ENCODE results near the gene UGGT1. TPM values are rescaled to one million over a fixed set of nuclear protein-coding genes. Genes with fewer than 3 reads are reported as not detected.
"Not testable (repeated sequence)": the region's sequence is repeated elsewhere in the genome, so short reads cannot be mapped to it uniquely, and the experiment has no call there.

Gene UGGT1
- total and polyA plus RNA-seq, 2 donors (not counting 3 experiments of a cell fraction or from before 2014, with no cell fraction given) = 27.6 to 83.2 TPM

DNA sequence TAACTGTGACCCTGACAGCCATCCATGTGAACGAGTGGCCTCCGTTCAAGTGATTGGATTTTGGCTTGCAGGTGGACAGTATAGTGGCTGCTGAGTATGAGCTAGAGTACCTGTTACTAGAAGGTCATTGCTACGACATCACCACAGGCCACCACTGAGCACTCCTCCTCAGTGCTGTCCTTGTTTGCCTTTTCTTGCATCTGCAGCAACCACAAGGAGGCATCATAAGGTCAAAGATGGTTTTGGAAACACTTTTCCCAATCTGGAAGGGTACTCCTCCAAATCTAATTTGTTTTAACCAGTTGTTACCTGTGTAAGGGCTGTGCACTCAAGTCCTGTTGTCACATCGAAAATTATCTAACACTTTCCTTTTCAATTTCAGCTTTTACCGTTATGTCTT lies 81.2 kb downstream of the UGGT1 start:
- no peak for TF ChIP-seq POLR2A (IDR thresholded peaks at IDR 0.05; ENCODE audit: low read depth, low read length)
- no peak for TF ChIP-seq POLR2AphosphoS5 (IDR thresholded peaks at IDR 0.05; ENCODE audit: insufficient read depth, low read depth, low read length)
- TF ChIP-seq, protein P1, sequence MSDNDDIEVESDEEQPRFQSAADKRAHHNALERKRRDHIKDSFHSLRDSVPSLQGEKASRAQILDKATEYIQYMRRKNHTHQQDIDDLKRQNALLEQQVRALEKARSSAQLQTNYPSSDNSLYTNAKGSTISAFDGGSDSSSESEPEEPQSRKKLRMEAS (IDR thresholded peaks at IDR 0.05; ENCODE audit: insufficient read depth, insufficient read length) = no peak
- no peak for TF ChIP-seq JUN (IDR thresholded peaks at IDR 0.05; ENCODE audit: borderline replicate concordance, insufficient read depth, insufficient read length, low read depth)
- TF ChIP-seq FOS (IDR thresholded peaks at IDR 0.05; ENCODE audit: borderline replicate concordance, insufficient read depth, low read length) = no peak
- no peak for TF ChIP-seq EZH2 (IDR thresholded peaks at IDR 0.05; ENCODE audit: borderline replicate concordance, low read depth, low read length, severe bottlenecking)
- TF ChIP-seq, protein P2, sequence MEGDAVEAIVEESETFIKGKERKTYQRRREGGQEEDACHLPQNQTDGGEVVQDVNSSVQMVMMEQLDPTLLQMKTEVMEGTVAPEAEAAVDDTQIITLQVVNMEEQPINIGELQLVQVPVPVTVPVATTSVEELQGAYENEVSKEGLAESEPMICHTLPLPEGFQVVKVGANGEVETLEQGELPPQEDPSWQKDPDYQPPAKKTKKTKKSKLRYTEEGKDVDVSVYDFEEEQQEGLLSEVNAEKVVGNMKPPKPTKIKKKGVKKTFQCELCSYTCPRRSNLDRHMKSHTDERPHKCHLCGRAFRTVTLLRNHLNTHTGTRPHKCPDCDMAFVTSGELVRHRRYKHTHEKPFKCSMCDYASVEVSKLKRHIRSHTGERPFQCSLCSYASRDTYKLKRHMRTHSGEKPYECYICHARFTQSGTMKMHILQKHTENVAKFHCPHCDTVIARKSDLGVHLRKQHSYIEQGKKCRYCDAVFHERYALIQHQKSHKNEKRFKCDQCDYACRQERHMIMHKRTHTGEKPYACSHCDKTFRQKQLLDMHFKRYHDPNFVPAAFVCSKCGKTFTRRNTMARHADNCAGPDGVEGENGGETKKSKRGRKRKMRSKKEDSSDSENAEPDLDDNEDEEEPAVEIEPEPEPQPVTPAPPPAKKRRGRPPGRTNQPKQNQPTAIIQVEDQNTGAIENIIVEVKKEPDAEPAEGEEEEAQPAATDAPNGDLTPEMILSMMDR (IDR thresholded peaks at IDR 0.05; ENCODE audit: extremely low read depth in 1 of 2, insufficient read depth in 1 of 2, low read depth in 1 of 2, low read length in 2 of 2) = peak in 1 of 2 donors; percentile 9
- peaks cover 2 to 12% of the 10 kb centered on the region in 2 experiments for H3K36me3 ChIP-seq (ENCODE audit: control insufficient read depth in 2 of 2, extremely low read depth in 1 of 2, insufficient read depth in 2 of 2, low read length in 2 of 2)
- POLR2A ChIA-PET = no interaction called here

GRCh38 chr2:128174067-128174466 lies 83.1 kb downstream of the UGGT1 start:
- H3K27me3 ChIP-seq (ENCODE audit: control insufficient read depth in 2 of 2, insufficient read depth in 2 of 2, low read length in 2 of 2); H3K4me2 ChIP-seq (ENCODE audit: insufficient read depth, low read length); H3K9me1 ChIP-seq (replicated peaks; ENCODE audit: control insufficient read depth, extremely low read depth, insufficient read depth, low read length); H3K9me3 ChIP-seq (replicated peaks; ENCODE audit: control insufficient read depth, insufficient read depth, low read length); H3K27ac ChIP-seq (ENCODE audit: insufficient read depth, low read depth, low read length); H3K4me3 ChIP-seq (replicated peaks in 1 of 3; ENCODE audit: insufficient read depth in 1 of 3, low read depth in 1 of 3, low read length in 3 of 3); FAIRE-seq; H3K79me2 ChIP-seq (ENCODE audit: control insufficient read depth, insufficient read depth, low read length); POLR2A ChIA-PET; H3K9ac ChIP-seq (replicated peaks; ENCODE audit: extremely low read depth, insufficient read depth, low read length); BruUV-seq (replicated peaks); H2AFZ ChIP-seq (ENCODE audit: low read depth, low read length); H4K20me1 ChIP-seq (replicated peaks; ENCODE audit: control insufficient read depth, extremely low read depth, insufficient read depth, low read length); dilution Hi-C loops (cut with MboI; ENCODE audit: extremely low pct_ligation_motif_present, low sequenced_read_pairs): not testable (repeated sequence)
- intact Hi-C loops (cut with micrococcal nuclease) = loop anchor here (10.0 kb wide), 1 partner anchor 361 kb away; no protein-coding TSS in a partner anchor
- Histone ChIP-seq H3K36me3 (ENCODE audit: control insufficient read depth in 2 of 2, extremely low read depth in 1 of 2, insufficient read depth in 2 of 2, low read length in 2 of 2) (peaks cover 5 to 23% of the 10 kb centered on the region in 2 experiments), H3K4me1 (ENCODE audit: control insufficient read depth, extremely low read depth, insufficient read depth, low read length) (peaks cover 24% of the 10 kb centered on the region)
- CTCF ChIA-PET = interaction anchor here (0.7 kb wide), 1 partner anchor 103 kb away, joined by 4 read pairs; no protein-coding TSS in a partner anchor
- DNase-seq (ENCODE audit: low read depth, low spot score) = peak; percentile 33

More for the DNA sequence above, 81.2 kb downstream of the UGGT1 start:
- H3K27me3 ChIP-seq (ENCODE audit: control insufficient read depth in 2 of 2, insufficient read depth in 2 of 2, low read length in 2 of 2) = no peaks in the 10 kb centered on the region
- H3K9ac ChIP-seq (replicated peaks; ENCODE audit: extremely low read depth, insufficient read depth, low read length) = no peak overlapping the region
- H3K4me2 ChIP-seq (ENCODE audit: insufficient read depth, low read length) = no peak overlapping the region
- no peak overlapping the region for H3K4me3 ChIP-seq (replicated peaks in 1 of 3; ENCODE audit: insufficient read depth in 1 of 3, low read depth in 1 of 3, low read length in 3 of 3)
- H3K79me2 ChIP-seq (ENCODE audit: control insufficient read depth, insufficient read depth, low read length) = no peaks in the 10 kb centered on the region
- peaks cover 28% of the 10 kb centered on the region for H3K4me1 ChIP-seq (ENCODE audit: control insufficient read depth, extremely low read depth, insufficient read depth, low read length)
- intact Hi-C loops (cut with micrococcal nuclease) (loop anchor here (10.0 kb wide), 1 partner anchor 363 kb away; no protein-coding TSS in a partner anchor), dilution Hi-C loops (cut with MboI; ENCODE audit: extremely low pct_ligation_motif_present, low sequenced_read_pairs) (no loop called here)
- H3K9me1 ChIP-seq (replicated peaks; ENCODE audit: control insufficient read depth, extremely low read depth, insufficient read depth, low read length) = no peaks in the 10 kb centered on the region
- CTCF ChIA-PET = no interaction called here
- no peaks in the 10 kb centered on the region for H4K20me1 ChIP-seq (replicated peaks; ENCODE audit: control insufficient read depth, extremely low read depth, insufficient read depth, low read length)
- H2AFZ ChIP-seq (ENCODE audit: low read depth, low read length) = no peak overlapping the region
- no TSS peak for BruUV-seq (replicated peaks)
- FAIRE-seq (no peak), DNase-seq (ENCODE audit: low read depth, low spot score) (no peak)
- H3K27ac ChIP-seq (ENCODE audit: insufficient read depth, low read depth, low read length) = no peak overlapping the region
- H3K9me3 ChIP-seq (replicated peaks; ENCODE audit: control insufficient read depth, insufficient read depth, low read length) = no peaks in the 10 kb centered on the region

Data from endothelial cell of umbilical vein (primary cell).